HFF-Myc (cell line): ENCODE results near the gene NCOA6.

Experiments used
- DNase-seq: peaks from one replicate; pipeline ENCODE4 v3.0.0-alpha.2; 2011; ENCODE audit warnings: low read depth; ENCODE audit errors: extremely low read depth
- H3K4me3 ChIP-seq: replicated peaks from 2 replicates; pipeline ENCODE4 v1.5.1; 2011; ENCODE audit warnings: low read depth, mild to moderate bottlenecking, control low read depth, low read length
- TF ChIP-seq, protein P1 (sequence below): IDR thresholded peaks from 2 replicates; pipeline ENCODE4 v1.5.1; 2012; ENCODE audit warnings: mild to moderate bottlenecking, low read depth, low read length, control low read depth; ENCODE audit errors: missing control alignments

Gene NCOA6

DNA sequence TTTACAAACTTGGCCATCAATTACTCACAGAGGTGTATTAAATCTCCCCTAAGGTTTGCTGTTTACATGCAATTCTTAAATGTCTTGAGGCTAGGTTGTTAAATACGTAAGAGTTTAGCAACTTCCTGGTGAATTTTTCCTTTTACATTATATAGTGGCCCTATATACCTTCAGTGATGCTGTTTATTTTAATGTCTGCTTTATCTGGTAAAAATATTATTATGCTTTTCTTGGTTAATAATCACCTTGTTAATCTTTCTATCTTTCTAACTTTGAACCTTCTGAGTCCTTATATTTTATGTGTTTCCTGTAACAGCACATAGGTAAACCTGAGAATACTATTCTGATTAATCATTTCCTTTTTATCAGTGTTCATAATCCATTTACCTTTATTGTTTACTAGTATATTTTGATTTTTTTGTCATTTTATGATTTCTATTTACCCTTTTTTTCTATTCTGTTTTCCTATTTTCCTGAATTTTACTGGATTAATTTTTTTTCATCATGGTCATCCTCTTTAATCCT, 63.4 kb downstream of the NCOA6 start:
- H3K4me3 ChIP-seq, result no peak overlapping the region
- no peak for DNase-seq
- TF ChIP-seq, protein P1, sequence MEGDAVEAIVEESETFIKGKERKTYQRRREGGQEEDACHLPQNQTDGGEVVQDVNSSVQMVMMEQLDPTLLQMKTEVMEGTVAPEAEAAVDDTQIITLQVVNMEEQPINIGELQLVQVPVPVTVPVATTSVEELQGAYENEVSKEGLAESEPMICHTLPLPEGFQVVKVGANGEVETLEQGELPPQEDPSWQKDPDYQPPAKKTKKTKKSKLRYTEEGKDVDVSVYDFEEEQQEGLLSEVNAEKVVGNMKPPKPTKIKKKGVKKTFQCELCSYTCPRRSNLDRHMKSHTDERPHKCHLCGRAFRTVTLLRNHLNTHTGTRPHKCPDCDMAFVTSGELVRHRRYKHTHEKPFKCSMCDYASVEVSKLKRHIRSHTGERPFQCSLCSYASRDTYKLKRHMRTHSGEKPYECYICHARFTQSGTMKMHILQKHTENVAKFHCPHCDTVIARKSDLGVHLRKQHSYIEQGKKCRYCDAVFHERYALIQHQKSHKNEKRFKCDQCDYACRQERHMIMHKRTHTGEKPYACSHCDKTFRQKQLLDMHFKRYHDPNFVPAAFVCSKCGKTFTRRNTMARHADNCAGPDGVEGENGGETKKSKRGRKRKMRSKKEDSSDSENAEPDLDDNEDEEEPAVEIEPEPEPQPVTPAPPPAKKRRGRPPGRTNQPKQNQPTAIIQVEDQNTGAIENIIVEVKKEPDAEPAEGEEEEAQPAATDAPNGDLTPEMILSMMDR, result no peak

DNA sequence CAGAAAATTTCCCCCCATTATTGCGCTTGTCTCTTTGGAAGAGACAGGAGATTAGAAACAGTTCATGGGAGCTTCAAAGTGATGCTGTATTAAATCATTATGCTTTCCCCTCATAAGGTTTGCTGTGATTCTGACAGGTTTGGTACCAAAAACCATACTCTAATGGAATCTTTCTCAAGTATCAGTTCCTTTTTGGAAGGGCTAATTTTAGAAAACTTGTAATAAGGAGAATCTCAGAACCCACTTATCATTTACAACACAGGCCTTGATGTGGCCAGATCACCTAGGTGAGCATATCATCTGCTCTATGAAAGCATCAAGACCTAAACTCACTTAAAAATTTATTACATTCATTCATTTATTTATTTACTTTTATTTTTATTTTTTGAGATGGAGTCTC, 70.1 kb downstream of the NCOA6 start:
- TF ChIP-seq, protein P1, result no peak
- DNase-seq, result no peak

DNA sequence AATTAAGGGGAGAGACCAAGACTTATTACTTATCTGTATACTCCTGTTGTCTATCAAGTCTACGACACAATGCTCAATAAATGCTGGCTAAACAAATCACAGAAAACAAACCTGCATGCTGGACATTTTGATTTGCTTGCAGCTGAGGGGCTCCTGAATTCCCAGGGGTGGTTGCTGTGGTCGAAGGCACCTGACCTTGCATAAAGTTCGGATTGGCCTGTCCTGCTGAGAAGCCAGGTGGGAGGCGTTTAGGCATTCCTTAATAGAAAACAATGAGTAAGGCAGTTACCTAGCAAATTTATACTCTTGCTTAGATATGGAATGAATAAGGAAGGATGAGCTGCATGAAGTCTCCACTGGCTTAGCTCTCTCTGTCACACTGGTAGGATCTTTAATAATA, 70.8 kb downstream of the NCOA6 start:
- DNase-seq, result no peak
- TF ChIP-seq, protein P1, result no peak
- no peak overlapping the region for H3K4me3 ChIP-seq

More for the DNA sequence above, 70.1 kb downstream of the NCOA6 start:
- H3K4me3 ChIP-seq, result no peak overlapping the region

DNA sequence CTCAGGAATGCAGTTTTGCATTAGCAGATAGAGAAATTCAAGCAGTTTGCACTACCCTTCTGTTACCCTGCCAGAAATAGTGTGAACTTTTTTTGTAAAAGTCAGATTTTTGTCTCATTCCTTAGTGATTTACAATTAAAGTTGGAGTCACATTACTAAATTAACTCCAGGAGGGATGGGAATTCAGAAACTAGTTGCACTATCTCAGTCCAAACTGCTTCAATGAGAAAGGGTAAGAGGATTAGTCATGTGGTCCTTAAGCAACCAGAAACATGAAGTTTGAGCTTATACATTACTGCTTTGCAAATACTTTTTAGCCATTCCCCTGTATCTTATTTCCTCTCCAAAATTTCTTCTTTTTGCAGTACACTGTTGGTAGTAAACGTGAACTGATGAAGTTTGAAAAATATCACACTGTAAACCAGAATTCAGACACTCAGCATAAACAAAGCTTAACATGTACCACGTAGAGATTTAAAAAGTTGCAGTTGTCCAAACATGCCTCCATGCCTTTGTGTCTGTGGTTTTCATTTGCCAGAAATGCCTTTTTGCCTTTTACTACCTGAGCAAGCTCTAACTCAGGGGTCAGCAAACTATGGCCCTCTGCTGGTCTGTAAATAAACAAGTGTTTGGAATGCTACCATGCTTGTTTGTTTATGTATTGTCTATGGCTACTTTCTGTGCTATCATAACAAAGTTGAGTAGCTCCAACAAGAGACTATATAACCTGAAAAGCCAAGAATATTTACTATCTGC, 71.6 kb downstream of the NCOA6 start:
- TF ChIP-seq, protein P1, result no peak
- H3K4me3 ChIP-seq, result no peak overlapping the region
- no peak for DNase-seq

DNA sequence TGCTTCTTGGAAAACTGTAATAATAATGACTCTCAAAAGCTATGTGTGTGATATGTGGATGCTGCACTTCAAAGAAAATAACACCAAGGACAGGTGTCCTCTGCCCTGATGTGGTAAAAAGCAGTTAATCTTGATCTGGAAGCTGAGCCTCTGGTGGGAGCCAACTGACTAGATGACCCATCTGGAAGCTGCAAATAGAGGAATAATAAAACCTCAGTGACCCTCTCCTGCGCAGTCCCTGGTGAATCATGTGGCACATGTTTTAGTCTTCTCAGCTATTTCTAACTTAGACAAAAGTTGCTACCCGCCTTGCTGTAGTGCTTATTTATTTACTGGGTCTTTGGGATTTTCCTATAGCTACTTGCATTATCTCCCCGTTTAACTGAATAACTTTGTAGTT, 74.0 kb downstream of the NCOA6 start:
- no peak overlapping the region for H3K4me3 ChIP-seq
- TF ChIP-seq, protein P1, result no peak
- DNase-seq, result no peak

DNA sequence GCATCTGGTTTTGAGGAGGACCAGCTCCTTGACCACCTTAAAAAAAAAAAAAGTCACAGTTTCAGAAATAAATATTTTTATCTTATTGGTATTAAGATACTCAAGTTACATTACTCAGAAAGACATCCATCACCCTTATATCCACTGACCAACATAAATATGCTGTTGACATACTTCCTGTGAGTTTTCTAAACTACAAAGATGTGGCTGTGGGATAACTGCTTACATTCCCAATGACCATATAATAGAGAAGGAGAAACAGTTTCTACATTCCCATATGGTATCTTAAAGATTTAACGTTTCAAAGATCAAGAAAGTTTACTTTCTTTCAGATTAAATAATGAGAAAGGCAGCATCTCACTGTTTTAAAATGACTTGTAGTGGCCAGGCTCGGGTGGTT, 75.0 kb downstream of the NCOA6 start:
- no peak for DNase-seq
- TF ChIP-seq, protein P1, result no peak

More for the DNA sequence above, 75.0 kb downstream of the NCOA6 start:
- no peak overlapping the region for H3K4me3 ChIP-seq
